Peyer's patch (tissue), 4 donors: Measurements from ENCODE around the gene LCA5. TPM values are rescaled to one million over a fixed set of nuclear protein-coding genes. Genes with fewer than 3 reads are reported as not detected.
A peak's percentile ranks its signal among the peaks of the same experiment; 100 is the strongest.
"Not testable (repeated sequence)": the region's sequence is repeated elsewhere in the genome, so short reads cannot be mapped to it uniquely, and the experiment has no call there.

Experiments
- DNase-seq, 3 donors: peaks; one replicate each; pipeline ENCODE4 v3.0.0-alpha.2; 2017 to 2019
- H3K27ac ChIP-seq, 4 donors: fragments of 200-600 bp; sonication (generic); one replicate each; pipeline ENCODE4 v1.5.1; 2016 to 2019
- H3K27me3 ChIP-seq, 2 donors: fragments of 200-600 bp; sonication (generic); one replicate each; pipeline ENCODE4 v1.5.1; 2019
- H3K36me3 ChIP-seq, 3 donors: fragments of 200-600 bp; sonication (generic); one replicate each; pipeline ENCODE4 v1.5.1; 2016 to 2019
- H3K4me1 ChIP-seq, 4 donors: fragments of 200-600 bp; sonication (generic); one replicate each; pipeline ENCODE4 v1.5.1; 2016 to 2019
- H3K4me3 ChIP-seq, 4 donors: fragments of 200-600 bp; sonication (generic); 1 replicate in 3 of 4; 2 replicates in 1 of 4; pipeline ENCODE4 v1.5.1; 2016 to 2019; ENCODE audit warnings: mild to moderate bottlenecking in 1 of 4
- H3K9me3 ChIP-seq, 4 donors: fragments of 200-600 bp; sonication (generic); one replicate each; pipeline ENCODE4 v1.5.1; 2016 to 2019; ENCODE audit warnings: mild to moderate bottlenecking in 1 of 4
- POLR2A ChIP-seq, 2 donors: fragments of 450-650 bp; IDR thresholded peaks; one replicate each; pipeline ENCODE4 v1.5.1; 2017; ENCODE audit warnings: antibody characterized with exemption in 2 of 2, mild to moderate bottlenecking in 2 of 2, moderate library complexity in 2 of 2
- total RNA-seq, 4 donors: library from RNA; depleted of rRNA; stranded (reverse); fragments of >200 nt; gene quantifications; one replicate each; pipeline ENCODE4 v1.1.0, GENCODE V29; 2016
- TF ChIP-seq, protein P1 (sequence below), 6 experiments: fragments of 450-650 bp in 4 of 6; fragments of 200-600 bp in 2 of 6; sonication (generic) in 1 of 6; IDR thresholded peaks; one replicate each; pipeline ENCODE4 v1.5.1; 2017 to 2019; ENCODE audit warnings: antibody characterized with exemption in 6 of 6, mild to moderate bottlenecking in 3 of 6, moderate library complexity in 1 of 6

The LCA5 gene
- total RNA-seq, 4 donors from 2014 or later = 0.88 to 5.0 (median 2.0) TPM

- no peak for TF ChIP-seq POLR2A (IDR thresholded peaks at IDR 0.05)
- TF ChIP-seq, protein P1, sequence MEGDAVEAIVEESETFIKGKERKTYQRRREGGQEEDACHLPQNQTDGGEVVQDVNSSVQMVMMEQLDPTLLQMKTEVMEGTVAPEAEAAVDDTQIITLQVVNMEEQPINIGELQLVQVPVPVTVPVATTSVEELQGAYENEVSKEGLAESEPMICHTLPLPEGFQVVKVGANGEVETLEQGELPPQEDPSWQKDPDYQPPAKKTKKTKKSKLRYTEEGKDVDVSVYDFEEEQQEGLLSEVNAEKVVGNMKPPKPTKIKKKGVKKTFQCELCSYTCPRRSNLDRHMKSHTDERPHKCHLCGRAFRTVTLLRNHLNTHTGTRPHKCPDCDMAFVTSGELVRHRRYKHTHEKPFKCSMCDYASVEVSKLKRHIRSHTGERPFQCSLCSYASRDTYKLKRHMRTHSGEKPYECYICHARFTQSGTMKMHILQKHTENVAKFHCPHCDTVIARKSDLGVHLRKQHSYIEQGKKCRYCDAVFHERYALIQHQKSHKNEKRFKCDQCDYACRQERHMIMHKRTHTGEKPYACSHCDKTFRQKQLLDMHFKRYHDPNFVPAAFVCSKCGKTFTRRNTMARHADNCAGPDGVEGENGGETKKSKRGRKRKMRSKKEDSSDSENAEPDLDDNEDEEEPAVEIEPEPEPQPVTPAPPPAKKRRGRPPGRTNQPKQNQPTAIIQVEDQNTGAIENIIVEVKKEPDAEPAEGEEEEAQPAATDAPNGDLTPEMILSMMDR (IDR thresholded peaks at IDR 0.05) = no peak
- H3K4me3 ChIP-seq = peak overlapping the region; percentile 54 to 84 (median 70)
- peak in 1 of 3 donors; percentile 53 for DNase-seq
Observed at GRCh38 chr6:79536585-79536953, 661 bp downstream of the LCA5 start.

GRCh38 chr6:79529567-79529966, 7.7 kb downstream of the LCA5 start:
- H3K27ac ChIP-seq, DNase-seq, H3K36me3 ChIP-seq, H3K4me1 ChIP-seq, H3K27me3 ChIP-seq, H3K9me3 ChIP-seq, H3K4me3 ChIP-seq: not testable (repeated sequence)

More at GRCh38 chr6:79536585-79536953, 661 bp downstream of the LCA5 start:
- Histone ChIP-seq H3K27me3 (no peaks in the 10 kb centered on the region), H3K4me1 (no peaks in the 10 kb centered on the region), H3K27ac (peak overlapping the region; percentile 72 to 91 (median 78)), H3K36me3 (no peaks in the 10 kb centered on the region), H3K9me3 (no peaks in the 10 kb centered on the region)

DNA sequence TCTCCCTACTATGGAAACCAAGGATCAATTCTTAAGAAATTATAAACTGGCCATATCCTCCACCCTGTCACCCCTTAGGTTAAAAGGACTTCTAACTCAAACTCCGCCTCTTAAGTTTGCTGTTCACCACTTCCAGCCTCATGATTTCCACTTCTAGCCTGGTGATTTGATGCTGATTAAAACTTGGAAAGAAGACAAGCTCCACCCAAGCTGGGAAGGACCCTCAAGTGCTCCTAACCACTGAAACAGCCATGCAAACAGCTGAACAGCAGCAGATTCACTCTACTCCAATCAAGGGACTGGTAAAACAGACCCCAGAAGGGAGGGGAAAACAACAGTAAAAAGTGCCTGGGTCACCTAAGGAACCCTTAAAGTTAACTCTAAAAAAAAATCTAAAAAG, 10.3 kb downstream of the LCA5 start:
- TF ChIP-seq, protein P1 (IDR thresholded peaks at IDR 0.05) = no peak
- no peak for TF ChIP-seq POLR2A (IDR thresholded peaks at IDR 0.05)
- Histone ChIP-seq H3K27me3 (no peaks in the 10 kb centered on the region), H3K4me1 (no peaks in the 10 kb centered on the region), H3K27ac (no peak overlapping the region), H3K36me3 (no peaks in the 10 kb centered on the region), H3K9me3 (no peaks in the 10 kb centered on the region), H3K4me3 (no peak overlapping the region)
- no peak for DNase-seq

DNA sequence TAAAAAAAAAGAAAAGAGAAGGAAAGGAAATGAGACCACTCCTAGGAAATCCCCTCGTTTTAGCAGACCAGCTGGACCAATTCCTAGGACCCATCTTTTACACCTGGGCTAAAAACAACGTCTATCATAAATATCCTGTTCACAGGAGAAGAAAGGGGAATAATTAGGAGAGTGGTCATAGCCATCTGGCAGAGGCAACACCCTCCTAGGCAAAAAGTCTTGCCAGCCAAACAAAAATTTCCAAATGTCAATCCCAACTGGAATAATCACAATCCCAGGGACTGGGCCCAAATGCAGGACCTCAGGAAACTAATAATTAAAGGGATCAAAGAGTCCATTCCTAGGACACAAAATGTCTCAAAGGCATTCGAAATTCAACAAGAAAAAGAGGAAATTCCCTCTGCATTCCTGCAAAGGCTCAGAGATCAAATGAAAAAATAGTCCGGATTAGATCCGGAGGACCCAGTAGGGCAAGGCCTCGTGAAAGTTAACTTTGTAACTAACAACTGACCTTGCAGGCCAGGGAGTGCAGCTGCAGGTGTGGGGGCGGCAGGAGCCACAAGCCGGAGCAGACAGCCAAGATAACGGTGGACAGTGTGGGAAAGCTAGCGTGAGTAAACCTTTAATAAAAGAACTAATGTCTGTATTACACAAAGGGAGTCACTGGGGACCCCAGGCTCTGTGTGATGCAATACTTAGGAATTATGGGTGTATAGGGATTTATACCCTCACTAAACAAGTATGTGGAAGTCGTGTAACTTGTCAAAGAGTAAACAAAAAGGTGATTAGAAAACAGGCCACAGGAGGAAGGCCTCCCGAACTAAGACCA, 11.7 kb downstream of the LCA5 start:
- Histone ChIP-seq H3K9me3 (no peaks in the 10 kb centered on the region), H3K36me3 (no peaks in the 10 kb centered on the region), H3K27me3 (no peaks in the 10 kb centered on the region), H3K4me3 (no peak overlapping the region), H3K4me1 (no peaks in the 10 kb centered on the region), H3K27ac (no peak overlapping the region)
- TF ChIP-seq POLR2A (IDR thresholded peaks at IDR 0.05) = no peak
- TF ChIP-seq, protein P1 (IDR thresholded peaks at IDR 0.05) = no peak
- no peak for DNase-seq

DNA sequence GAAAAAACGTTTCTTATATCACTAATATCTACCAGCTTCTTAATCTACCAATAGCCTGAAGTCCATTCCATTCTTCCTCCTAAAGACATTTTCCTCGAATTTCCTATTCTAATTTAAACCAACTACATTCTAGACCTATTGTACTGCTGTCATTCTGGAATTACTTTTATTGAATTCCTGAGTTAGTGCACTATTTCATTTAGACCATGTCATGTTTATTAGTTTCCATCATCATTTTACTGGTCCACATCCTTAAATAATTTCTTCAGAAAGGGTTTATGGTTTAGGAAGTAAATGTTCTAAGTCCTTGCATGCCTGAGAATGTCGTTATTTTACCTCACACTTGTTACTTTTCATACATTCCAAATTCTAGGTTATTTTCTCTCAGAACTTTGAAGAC, 13.2 kb downstream of the LCA5 start:
- Histone ChIP-seq H3K36me3 (no peaks in the 10 kb centered on the region), H3K4me1 (no peaks in the 10 kb centered on the region), H3K27me3 (no peaks in the 10 kb centered on the region), H3K9me3 (no peaks in the 10 kb centered on the region), H3K4me3 (no peak overlapping the region), H3K27ac (no peak overlapping the region)
- TF ChIP-seq POLR2A (IDR thresholded peaks at IDR 0.05) = no peak
- TF ChIP-seq, protein P1 (IDR thresholded peaks at IDR 0.05) = no peak
- no peak for DNase-seq

GRCh38 chr6:79522609-79523008, 14.6 kb downstream of the LCA5 start:
- Histone ChIP-seq H3K27me3 (no peaks in the 10 kb centered on the region), H3K4me3 (no peak overlapping the region), H3K36me3 (no peaks in the 10 kb centered on the region), H3K4me1 (no peaks in the 10 kb centered on the region), H3K9me3 (no peaks in the 10 kb centered on the region), H3K27ac (no peak overlapping the region)
- TF ChIP-seq POLR2A (IDR thresholded peaks at IDR 0.05) = no peak
- TF ChIP-seq, protein P1 (IDR thresholded peaks at IDR 0.05) = no peak
- DNase-seq = no peak
